C1 segment of cervical spinal cord (tissue), 14 donors: Measurements from ENCODE around the gene FRYL.
"Not testable (repeated sequence)": the region's sequence is repeated elsewhere in the genome, so short reads cannot be mapped to it uniquely, and the experiment has no call there.

Source experiments
- DNase-seq, 14 donors: peaks; one replicate each; lab custom pipeline; 2025; lab: John Stamatoyannopoulos, UW

Gene FRYL

DNA sequence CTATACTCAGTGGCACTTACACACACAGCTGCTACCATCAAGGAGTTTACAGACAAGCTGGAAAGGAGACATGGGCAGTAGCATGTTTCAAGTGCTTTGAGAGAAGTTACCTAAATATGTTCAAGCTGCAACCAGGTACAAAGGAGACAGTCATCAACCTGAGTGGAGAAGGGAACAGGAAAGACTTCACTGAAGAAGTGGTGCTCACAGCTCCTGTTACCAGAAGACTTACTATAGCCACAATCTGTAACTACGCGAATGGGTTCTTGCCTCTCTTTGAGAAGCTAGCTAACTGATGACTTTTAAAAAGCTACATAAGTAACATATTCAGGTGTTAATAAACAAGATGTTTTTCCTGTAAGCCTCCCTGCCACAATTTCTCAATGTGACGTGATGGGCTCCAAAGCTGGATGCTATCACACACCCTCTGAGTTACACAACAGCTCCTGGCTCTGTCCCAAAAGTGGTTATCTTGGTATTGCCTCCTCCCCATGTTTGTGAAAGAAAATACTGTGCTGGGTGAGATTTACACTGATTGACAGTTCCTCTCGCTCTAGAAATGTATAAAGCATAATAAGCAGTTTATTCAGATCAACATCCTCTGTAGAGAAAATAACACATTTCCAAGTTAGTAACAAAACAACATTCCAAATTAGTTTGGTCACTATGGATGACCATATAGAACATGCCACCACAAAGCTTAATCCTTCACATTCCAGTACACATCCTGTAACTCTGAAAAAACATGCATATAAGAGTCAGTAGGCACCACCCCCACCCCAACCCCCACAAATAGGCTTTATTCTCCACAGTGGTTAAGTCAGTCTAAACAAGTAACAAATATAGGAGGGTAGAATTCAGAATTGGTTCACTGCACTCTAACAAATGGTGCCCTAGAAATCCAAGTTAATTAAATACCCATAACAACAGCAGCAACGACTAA is 81.8 kb downstream of the FRYL start:
- DNase-seq, result no peak

DNA sequence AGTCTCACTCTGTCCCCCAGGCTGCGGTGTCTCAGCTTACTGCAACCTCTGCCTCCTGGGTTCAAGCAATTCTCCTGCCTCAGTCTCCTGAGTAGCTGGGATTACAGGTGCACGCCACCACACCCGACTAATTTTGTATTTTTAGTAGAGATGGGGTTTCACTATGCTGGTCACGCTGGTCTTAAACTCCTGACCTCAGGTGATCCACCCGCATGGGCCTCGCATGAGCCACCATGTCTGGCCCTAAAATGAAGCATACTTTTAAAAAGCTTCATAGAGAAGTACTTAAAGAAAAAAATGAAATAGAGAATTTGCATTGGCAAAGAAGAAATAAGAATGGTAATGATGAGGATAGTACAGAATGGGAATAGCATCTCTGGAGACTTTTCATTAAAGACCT is 82.6 kb downstream of the FRYL start:
- not testable (repeated sequence) for DNase-seq

DNA sequence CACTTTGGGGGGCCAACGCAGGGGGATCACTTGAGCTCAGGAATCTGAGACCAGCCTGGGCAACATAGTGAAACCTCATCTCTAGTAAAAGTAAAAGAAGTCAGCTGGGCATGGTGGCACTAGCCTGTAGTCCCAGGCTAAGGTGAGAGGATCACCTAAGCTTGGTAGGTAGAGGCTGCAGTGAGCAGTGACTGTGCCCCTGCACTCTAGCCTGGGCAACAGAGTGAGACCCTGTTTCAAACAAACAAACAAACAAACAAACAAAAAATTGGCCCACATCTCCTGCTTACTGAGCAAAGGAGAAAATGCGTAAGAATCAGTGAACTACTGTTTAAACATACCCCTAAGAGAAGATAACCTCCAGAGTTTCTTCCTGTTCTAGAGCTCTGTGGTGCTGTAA is 85.3 kb downstream of the FRYL start:
- no peak for DNase-seq

DNA sequence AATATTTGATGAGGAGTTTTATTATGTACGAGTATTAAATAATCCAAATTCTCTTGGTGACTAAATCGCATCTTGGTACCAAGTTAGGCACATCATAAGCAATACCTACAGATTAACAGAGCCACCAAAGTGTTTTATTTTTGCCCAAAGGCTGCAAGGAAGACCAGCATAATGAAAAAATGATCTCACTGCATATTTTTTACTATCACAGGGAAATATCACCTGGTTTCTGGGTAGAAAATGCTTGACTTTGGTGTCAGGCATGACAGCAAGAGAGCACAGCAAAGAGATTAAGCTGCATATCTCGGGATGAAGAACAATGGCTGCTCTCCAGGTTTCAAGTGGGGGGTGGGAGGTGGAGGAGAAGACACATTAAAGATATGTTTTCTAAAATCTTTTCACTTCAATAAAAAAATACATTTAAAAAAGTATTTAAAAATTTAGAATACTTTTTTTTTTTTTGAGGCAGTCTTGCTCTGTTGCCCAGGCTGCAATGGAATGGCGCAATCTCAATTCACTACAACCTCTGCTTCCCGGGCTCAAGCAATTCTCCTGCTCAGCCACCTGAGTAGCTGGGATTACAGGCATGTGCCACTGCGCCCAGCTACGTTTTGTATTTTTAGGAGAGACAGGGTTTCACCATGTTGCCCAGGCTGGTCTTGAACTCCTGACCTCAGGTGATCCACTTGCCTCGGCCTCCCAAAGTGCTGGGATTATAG is 86.1 kb downstream of the FRYL start:
- no peak for DNase-seq

DNA sequence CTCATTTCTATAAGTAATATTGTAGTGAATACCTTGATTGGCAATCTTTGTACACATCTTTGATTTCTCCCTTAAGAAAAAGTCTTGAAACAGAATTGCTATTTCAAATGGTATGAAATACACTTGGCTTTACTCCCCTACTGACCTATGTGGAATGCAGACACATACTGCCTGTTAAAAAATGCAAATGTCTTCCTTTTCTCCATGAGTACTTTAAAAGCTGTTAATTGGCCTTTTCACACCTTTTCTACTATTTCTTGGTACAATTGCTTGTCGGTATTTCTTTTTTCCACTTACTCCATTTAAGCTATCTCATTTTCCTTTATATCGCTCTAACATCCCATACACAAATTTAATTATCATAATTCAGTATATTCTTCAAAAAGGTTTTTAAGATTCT is 87.2 kb downstream of the FRYL start:
- DNase-seq, result no peak

DNA sequence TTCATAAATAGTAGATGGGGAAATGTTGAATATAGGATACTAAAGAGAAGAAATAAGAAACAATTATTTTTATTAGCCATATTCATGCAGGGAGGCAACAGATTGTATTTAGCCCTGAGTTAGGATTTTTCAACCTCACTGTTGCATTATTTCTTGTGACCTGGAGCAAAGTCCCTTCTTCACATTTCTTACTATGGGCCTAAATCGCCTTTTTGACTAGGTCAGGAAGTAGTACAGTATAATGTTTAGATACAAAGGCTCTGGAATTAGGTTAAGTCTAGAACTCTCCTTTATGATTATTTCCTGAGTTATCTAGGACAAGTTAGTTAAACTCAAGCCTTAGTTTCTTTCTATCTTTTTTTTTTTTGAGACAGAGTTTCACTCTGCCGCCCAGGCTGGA is 88.0 kb downstream of the FRYL start:
- no peak for DNase-seq

DNA sequence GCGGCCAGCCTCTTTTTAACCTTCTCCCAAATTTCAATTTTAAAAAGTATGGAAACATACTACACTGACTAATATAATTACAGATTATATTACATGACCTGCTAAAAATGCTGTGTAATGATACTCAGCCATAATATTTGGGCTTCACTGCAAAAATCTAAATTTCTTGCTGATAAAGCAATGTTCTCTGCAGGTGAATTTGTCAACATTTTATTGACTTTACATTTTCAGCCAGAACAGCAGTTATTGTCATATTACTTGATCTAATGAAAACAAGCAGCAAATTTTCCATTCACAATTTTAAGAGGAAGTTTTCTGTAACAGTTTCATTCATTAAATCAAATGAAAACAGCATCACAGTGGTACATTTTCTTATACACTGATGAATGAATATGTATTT is 91.1 kb downstream of the FRYL start:
- DNase-seq, result no peak

DNA sequence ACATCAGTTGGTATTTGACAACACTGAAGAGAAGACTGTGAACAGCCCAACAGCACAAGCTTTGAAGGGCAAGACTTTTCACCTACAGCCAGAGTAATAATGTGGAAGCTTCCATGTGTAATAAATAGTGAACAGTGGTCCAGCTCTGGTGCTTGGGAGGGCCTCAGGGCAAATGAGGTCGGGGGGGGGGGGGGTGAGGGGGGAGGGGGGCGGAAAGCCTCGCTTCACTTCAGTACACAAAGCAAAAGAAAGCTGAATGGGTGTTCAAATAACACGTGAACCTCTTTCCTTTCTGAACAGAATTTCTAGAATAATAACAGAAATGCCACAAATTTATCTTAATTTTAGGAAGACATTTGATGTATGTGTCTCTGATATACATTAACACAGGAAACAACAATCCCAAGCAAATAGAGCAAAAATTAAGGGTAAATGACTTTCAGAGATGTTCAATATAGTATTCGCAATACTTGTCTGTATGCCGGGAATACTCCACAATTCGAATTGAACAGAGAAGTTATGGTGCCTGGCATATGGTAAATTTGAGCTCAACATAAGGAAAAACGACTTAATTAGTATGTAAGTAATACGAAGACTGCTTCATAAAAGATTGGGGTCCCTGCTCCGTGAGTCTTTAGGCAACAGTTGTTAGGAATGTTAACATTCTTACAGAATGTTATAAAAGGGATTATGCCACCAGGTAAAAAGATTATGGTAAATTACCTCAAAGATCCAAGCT is 92.6 kb downstream of the FRYL start:
- DNase-seq, result no peak

DNA sequence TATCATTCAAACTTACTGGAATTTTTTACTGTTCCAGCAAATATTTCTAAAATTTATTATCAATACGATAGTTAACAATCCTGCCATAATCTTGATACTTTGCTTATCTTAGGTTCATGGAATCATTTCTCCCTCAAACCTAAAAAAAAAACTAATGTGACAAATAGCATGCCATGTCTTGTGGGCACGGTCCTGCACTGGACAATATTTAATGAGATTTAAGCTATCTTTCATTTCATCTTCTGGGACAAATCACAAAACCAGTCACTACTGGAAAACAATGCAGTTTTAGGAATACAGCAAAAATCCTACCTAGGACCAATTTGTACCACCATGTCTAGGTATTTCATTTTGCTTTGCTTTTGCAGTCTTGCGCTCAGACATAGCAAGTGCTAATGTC is 93.7 kb downstream of the FRYL start:
- no peak for DNase-seq

DNA sequence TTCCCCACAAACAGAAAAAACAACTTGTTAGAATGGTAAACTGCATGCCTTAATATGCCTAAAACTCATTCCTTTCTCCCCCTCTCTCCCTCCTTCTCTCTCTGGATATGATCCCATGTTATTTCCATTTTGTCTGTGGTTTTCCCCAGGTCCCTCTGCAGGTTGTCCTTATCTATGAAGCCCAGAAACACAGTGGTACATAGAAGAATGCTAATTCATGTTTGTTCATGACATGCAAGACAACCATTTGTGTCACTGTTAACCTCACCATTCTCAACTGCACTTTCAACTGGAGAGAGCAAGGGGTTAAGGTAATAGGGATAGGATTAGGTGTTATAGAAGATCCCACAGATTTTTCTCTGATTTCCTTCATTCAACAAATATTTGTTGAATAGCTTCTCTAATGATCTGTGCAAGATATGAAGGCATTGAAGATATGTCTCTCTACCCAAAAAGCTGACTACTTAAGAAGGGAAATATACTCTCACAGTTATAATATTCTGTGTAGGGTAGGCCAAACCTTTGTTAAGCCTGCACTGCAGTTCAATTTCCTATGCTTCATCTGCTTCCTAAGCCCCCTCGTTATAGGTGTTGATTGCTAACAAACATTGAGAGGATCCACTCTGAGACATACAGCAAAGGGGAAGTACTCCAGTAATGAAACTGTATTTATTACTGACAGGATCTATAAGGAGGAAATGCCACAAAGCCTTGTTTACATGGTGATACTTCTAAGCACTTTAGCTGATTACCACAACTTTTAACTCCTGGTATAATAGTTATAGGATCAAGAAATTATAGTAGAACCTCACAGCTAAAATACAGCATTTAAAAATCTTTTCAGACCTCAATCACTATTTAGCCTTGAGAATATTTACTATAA is 96.1 kb downstream of the FRYL start:
- DNase-seq, result no peak

DNA sequence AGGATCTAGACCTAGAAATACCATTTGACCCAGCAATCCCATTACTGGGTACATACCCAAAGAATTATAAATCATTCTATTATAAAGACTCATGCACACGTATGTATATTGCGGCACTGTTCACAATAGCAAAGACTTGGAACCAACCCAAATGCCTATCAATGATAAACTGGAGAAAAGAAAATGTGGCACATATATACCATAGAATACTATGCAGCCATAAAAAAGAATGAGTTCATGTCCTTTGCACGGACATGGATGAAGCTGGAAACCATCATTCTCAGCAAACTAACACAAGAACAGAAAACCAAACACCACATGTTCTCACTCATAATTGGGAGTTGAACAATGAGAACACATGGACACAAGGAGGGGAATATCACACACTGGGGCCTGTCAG is 97.2 kb downstream of the FRYL start:
- DNase-seq, result not testable (repeated sequence)

DNA sequence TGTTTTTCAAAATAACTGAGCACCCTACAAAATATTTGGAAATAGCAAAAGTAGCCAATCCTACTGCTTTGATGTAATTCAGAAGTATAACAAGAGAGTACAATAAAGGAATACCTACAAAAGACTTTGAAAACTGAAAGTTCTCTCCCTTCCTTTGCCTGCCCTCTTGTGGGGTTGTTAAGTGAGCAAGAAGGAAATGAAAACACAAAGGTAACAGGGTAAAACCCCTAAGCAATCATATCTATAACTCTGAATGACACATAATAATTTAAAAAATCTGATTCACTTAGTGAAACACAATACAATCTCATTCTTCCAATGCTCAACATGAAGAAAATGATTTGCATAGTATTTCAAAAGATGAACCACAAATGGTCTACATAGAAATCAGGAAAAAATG is 98.2 kb downstream of the FRYL start:
- DNase-seq, result no peak

DNA sequence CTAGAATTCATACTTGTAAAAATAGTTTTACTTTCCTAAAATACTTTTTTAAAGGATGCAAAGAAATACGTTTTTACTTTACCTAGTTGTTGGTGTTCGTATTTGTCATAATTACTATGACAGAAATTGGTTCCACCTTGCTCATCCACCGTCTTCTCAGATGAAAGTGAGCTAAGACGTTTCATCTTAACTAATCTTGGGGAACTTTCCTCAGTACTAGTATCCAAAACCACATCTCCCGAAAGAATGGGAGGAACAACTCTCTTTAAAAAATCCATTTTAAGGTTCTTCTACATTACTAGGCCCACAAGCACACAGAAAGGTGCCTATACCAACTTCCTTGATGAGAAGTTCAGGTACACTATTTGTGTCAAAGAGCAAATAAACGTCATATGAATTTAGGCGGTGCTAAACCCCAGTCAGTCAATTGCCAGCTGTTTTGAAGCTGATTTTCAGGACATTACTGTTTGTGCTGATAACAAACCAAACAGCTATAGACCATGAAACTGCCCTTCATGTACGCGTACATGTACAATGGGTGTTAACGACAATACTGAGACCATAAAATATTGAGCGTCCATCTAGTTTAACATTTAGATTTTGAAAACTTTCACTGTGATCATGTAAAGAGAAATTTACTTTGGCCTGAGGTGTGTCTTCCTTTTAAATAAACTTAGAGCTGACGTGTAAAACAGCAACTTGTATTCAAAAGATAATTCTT is 99.1 kb downstream of the FRYL start:
- no peak for DNase-seq

DNA sequence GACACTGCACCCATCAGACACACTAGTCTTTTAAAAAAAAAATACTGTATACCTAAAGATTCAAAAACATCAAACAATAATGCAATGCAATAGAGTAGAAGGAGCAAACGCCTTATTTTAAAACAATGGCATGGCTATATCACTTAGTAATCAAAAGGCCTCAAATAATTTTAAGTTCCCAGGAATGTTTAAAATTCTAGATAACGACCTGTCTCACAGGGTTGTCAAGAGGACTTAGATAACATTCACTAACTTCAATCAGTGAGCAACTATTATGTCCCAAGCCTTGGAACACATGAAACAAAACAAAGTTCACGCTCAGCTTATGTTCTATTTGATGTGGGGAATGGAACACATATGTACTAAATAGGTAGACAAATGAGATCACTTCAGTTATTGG is 106.5 kb downstream of the FRYL start:
- no peak for DNase-seq

DNA sequence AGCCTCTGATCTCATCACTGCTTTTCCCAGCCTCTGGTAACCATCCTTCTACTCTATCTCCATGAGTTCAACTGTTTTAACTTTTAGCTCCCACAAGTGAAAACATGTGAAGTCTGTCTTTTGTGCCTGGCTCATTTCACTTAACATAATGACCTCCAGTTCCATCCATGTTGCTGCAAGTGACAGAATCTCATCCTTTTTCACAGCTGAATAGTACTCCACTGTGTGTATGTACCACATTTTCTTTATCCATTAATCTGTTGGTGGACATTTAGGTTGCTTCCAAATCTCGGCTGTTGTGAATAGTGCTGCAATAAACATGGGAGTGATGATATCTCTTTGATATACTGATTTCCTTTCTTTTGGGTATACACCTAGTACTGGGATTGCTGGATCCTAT is 109.5 kb downstream of the FRYL start:
- DNase-seq, result no peak

DNA sequence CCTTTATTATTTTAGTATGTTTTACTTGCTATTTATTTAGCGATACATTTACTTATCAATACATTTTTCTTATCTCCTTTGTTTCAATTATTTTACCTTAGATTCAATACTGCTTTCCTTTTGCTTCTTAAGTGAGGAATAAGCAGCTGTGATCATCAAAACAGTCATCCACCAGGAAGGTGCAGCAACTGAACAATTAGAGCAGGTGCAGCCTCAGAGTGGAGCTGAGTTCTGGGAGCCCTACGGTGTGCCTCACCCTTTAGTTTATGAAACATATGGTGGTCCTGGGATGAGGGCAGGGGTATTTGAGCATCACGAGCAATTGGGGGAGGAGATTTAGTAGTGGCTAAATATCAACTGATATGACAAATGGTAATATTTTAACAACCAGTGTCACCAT is 111.0 kb downstream of the FRYL start:
- no peak for DNase-seq

DNA sequence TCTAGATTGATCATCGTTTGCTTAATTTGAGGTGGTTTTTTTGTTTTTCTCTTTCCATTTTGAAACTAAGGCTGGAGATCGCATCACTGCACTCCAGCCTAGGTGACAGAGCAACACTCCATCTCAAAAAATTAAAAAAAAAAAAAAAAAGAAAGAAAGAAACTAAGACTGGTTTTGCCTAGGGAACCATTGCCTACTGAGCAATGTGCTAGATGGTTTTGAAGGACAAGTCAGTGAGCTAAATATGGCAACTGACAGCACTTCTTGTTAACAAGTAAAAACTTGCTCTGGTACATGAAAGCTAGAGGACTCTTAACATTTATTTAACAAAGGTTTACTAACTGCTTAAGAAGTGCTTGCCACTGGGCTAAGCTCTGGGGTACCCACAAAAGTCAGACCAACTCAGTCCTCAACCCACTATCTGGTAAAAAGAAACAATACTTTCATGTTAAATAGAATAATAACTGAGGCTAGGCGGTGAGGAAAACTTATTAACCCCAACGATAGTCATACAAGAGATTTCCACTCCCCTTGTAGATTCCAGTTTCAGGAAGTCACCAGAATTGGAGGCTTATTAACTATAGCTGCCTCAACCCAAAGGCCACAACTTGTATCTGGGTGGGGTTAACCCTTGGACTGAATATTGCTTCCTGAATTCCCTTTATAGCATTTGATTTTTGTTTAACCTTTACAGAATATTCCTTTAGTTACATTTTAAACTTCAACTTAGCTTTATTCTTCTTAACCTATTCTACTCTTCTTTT is 111.6 kb downstream of the FRYL start:
- no peak for DNase-seq

DNA sequence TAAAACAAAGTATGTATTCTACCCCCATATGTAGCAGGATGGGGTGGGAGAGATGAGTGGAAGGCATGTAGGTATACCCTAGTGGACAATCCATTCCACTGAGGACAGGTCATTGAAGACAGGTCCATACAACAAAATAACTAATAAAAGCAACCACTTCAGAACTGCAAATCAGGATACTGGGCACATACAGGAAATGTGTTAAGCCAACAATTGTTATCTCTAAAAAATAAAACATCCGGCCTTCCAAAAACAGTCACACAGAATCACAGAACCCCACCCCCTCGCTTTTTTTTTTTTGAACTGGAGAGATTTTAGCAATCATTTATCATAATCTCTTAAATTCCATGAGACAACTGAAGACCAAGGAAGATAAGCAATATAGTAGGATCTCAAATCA is 112.9 kb downstream of the FRYL start:
- DNase-seq, result no peak

DNA sequence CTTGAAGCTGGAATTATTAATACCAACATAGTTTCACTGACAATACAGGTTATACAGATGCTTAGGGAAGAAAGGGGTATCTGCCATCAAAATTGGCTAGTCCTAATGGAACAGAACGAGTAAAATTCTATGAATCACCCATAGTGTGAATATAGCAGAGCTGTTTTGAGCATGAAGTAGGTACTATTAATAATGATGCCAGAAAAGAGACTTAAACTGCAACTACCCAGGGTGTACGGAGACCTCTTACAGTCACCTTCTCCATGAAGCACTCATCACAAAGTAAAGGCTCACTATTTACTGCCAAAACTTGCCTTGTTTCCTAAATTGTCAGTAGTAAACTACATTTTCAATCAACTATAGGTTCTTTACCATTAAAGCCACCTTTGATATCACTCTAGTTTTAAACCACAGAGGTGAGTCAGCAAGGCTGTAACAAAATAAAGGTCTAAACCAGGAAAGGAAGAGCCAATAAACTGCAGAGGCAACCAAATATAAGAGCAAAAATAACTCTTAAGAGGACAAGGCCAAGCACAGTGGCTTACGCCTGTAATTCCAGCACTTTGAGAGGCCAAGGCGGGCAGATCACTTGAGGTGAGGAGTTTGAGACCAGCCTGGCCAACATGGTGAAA is 114.4 kb downstream of the FRYL start:
- no peak for DNase-seq
